ENCODE measurements around the gene PHLPP2.
A peak's percentile ranks its signal among the peaks of the same experiment; 100 is the strongest.

Gene PHLPP2

GRCh38 chr16:71712501-71712900 is 12.0 kb downstream of the PHLPP2 start:
- Histone ChIP-seq H3K79me2 (ENCODE audit: control insufficient read depth, insufficient read depth, low read length, poor library complexity) (peaks cover 2% of the 10 kb centered on the region), H3K27me3 (ENCODE audit: insufficient read depth, low read length) (no peaks in the 10 kb centered on the region), H2BK12ac (ENCODE audit: low read length) (no peak overlapping the region), H2BK120ac (ENCODE audit: insufficient read depth, low read length, poor library complexity) (no peak overlapping the region), H3K79me1 (ENCODE audit: low read length) (peaks cover 3% of the 10 kb centered on the region), H3K4me2 (ENCODE audit: low read length) (no peak overlapping the region), H4K12ac (ENCODE audit: low read depth, low read length) (no peak overlapping the region), H3K27ac (ENCODE audit: low read depth, low read length) (no peak overlapping the region), H2AK5ac (ENCODE audit: low read length) (no peak overlapping the region), H2BK5ac (ENCODE audit: low read depth, low read length, poor library complexity) (no peak overlapping the region), H3K18ac (ENCODE audit: low read length) (no peak overlapping the region), H2AFZ (ENCODE audit: insufficient read depth, low read length, poor library complexity) (no peak overlapping the region), H3K23ac (ENCODE audit: low read length) (no peak overlapping the region), H3K36me3 (ENCODE audit: control insufficient read depth in 1 of 2, insufficient read depth in 2 of 2, low read length in 2 of 2) (peaks cover 3 to 4% of the 10 kb centered on the region in 2 experiments), H4K91ac (ENCODE audit: low read depth, low read length) (no peak overlapping the region), H3K4me1 (ENCODE audit: control insufficient read depth in 1 of 2, insufficient read depth in 2 of 2, low read length in 2 of 2) (peaks cover 16 to 18% of the 10 kb centered on the region in 2 experiments), H4K8ac (ENCODE audit: low read depth, low read length) (no peak overlapping the region), H3K9me3 (ENCODE audit: insufficient read depth, low read depth, low read length) (no peaks in the 10 kb centered on the region), H3K4ac (ENCODE audit: low read depth, low read length) (no peak overlapping the region), H3K14ac (ENCODE audit: low read length) (no peak overlapping the region), H3K4me3 (ENCODE audit: low read depth, low read length) (no peak overlapping the region), H3K9ac (ENCODE audit: low read length) (no peak overlapping the region)
- no CpG with 5 or more reads among the region's 1 CpG for whole genome bisulfite sequencing (ENCODE audit: extremely low coverage, insufficient coverage, insufficient read length)
- no peak for DNase-seq

GRCh38 chr16:71711789-71712188 is 12.7 kb downstream of the PHLPP2 start:
- Histone ChIP-seq H4K91ac (ENCODE audit: low read depth, low read length) (no peak overlapping the region), H3K79me2 (ENCODE audit: control insufficient read depth, insufficient read depth, low read length, poor library complexity) (peaks cover 2% of the 10 kb centered on the region), H3K36me3 (ENCODE audit: control insufficient read depth in 1 of 2, insufficient read depth in 2 of 2, low read length in 2 of 2) (peaks cover 3 to 4% of the 10 kb centered on the region in 2 experiments), H3K23ac (ENCODE audit: low read length) (no peak overlapping the region), H4K8ac (ENCODE audit: low read depth, low read length) (no peak overlapping the region), H3K18ac (ENCODE audit: low read length) (no peak overlapping the region), H3K9ac (ENCODE audit: low read length) (no peak overlapping the region), H2BK120ac (ENCODE audit: insufficient read depth, low read length, poor library complexity) (no peak overlapping the region), H2BK5ac (ENCODE audit: low read depth, low read length, poor library complexity) (no peak overlapping the region), H3K4me3 (ENCODE audit: low read depth, low read length) (no peak overlapping the region), H2AK5ac (ENCODE audit: low read length) (no peak overlapping the region), H3K14ac (ENCODE audit: low read length) (no peak overlapping the region), H3K4me2 (ENCODE audit: low read length) (no peak overlapping the region), H3K4ac (ENCODE audit: low read depth, low read length) (no peak overlapping the region), H4K12ac (ENCODE audit: low read depth, low read length) (no peak overlapping the region), H2BK12ac (ENCODE audit: low read length) (no peak overlapping the region), H3K27me3 (ENCODE audit: insufficient read depth, low read length) (no peaks in the 10 kb centered on the region), H2AFZ (ENCODE audit: insufficient read depth, low read length, poor library complexity) (no peak overlapping the region), H3K9me3 (ENCODE audit: insufficient read depth, low read depth, low read length) (no peaks in the 10 kb centered on the region), H3K4me1 (ENCODE audit: control insufficient read depth in 1 of 2, insufficient read depth in 2 of 2, low read length in 2 of 2) (peaks cover 16 to 21% of the 10 kb centered on the region in 2 experiments), H3K27ac (ENCODE audit: low read depth, low read length) (no peak overlapping the region), H3K79me1 (ENCODE audit: low read length) (peaks cover 3% of the 10 kb centered on the region)
- no peak for DNase-seq
- WGBS (ENCODE audit: extremely low coverage, insufficient coverage, insufficient read length), result no CpG with 5 or more reads among the region's 3 CpGs

- Histone ChIP-seq H3K14ac (ENCODE audit: low read length) (no peak overlapping the region), H3K4ac (ENCODE audit: low read depth, low read length) (no peak overlapping the region), H3K79me1 (ENCODE audit: low read length) (peaks cover 3% of the 10 kb centered on the region), H3K23ac (ENCODE audit: low read length) (no peak overlapping the region), H3K9me3 (ENCODE audit: insufficient read depth, low read depth, low read length) (no peaks in the 10 kb centered on the region), H3K27me3 (ENCODE audit: insufficient read depth, low read length) (no peaks in the 10 kb centered on the region), H3K36me3 (ENCODE audit: control insufficient read depth in 1 of 2, insufficient read depth in 2 of 2, low read length in 2 of 2) (peaks cover under 1 to 4% of the 10 kb centered on the region in 2 experiments), H3K18ac (ENCODE audit: low read length) (no peak overlapping the region), H3K79me2 (ENCODE audit: control insufficient read depth, insufficient read depth, low read length, poor library complexity) (peaks cover 2% of the 10 kb centered on the region), H4K91ac (ENCODE audit: low read depth, low read length) (peak overlapping the region; percentile 14), H3K9ac (ENCODE audit: low read length) (no peak overlapping the region), H2AK5ac (ENCODE audit: low read length) (no peak overlapping the region), H2BK12ac (ENCODE audit: low read length) (no peak overlapping the region), H2BK5ac (ENCODE audit: low read depth, low read length, poor library complexity) (no peak overlapping the region), H3K4me2 (ENCODE audit: low read length) (no peak overlapping the region), H4K8ac (ENCODE audit: low read depth, low read length) (no peak overlapping the region), H4K12ac (ENCODE audit: low read depth, low read length) (no peak overlapping the region), H2AFZ (ENCODE audit: insufficient read depth, low read length, poor library complexity) (no peak overlapping the region), H3K4me3 (ENCODE audit: low read depth, low read length) (no peak overlapping the region), H3K27ac (ENCODE audit: low read depth, low read length) (peak overlapping the region; percentile 70), H2BK120ac (ENCODE audit: insufficient read depth, low read length, poor library complexity) (no peak overlapping the region), H3K4me1 (ENCODE audit: control insufficient read depth in 1 of 2, insufficient read depth in 2 of 2, low read length in 2 of 2) (peaks cover 16 to 21% of the 10 kb centered on the region in 2 experiments)
- peak; percentile 54 to 67 for DNase-seq
- WGBS (ENCODE audit: extremely low coverage, insufficient coverage, insufficient read length), result no CpG with 5 or more reads among the region's 2 CpGs
Observed at GRCh38 chr16:71709229-71709781, 15.2 kb downstream of the PHLPP2 start.

GRCh38 chr16:71708696-71709095 is 15.8 kb downstream of the PHLPP2 start:
- Histone ChIP-seq H4K8ac (ENCODE audit: low read depth, low read length) (peak overlapping the region; percentile 28), H3K79me2 (ENCODE audit: control insufficient read depth, insufficient read depth, low read length, poor library complexity) (peaks cover 2% of the 10 kb centered on the region), H3K14ac (ENCODE audit: low read length) (peak overlapping the region; percentile 37), H3K27ac (ENCODE audit: low read depth, low read length) (no peak overlapping the region), H3K4me2 (ENCODE audit: low read length) (no peak overlapping the region), H3K36me3 (ENCODE audit: control insufficient read depth in 1 of 2, insufficient read depth in 2 of 2, low read length in 2 of 2) (peaks cover 0 to 2% of the 10 kb centered on the region in 2 experiments), H2AK5ac (ENCODE audit: low read length) (no peak overlapping the region), H3K4me1 (ENCODE audit: control insufficient read depth in 1 of 2, insufficient read depth in 2 of 2, low read length in 2 of 2) (peaks cover 16 to 21% of the 10 kb centered on the region in 2 experiments), H3K79me1 (ENCODE audit: low read length) (peaks cover 3% of the 10 kb centered on the region), H3K4ac (ENCODE audit: low read depth, low read length) (no peak overlapping the region), H3K27me3 (ENCODE audit: insufficient read depth, low read length) (no peaks in the 10 kb centered on the region), H3K4me3 (ENCODE audit: low read depth, low read length) (no peak overlapping the region), H4K91ac (ENCODE audit: low read depth, low read length) (no peak overlapping the region), H2BK5ac (ENCODE audit: low read depth, low read length, poor library complexity) (peak overlapping the region; percentile 40), H2BK120ac (ENCODE audit: insufficient read depth, low read length, poor library complexity) (peak overlapping the region; percentile 33), H3K18ac (ENCODE audit: low read length) (no peak overlapping the region), H3K23ac (ENCODE audit: low read length) (no peak overlapping the region), H3K9ac (ENCODE audit: low read length) (no peak overlapping the region), H4K12ac (ENCODE audit: low read depth, low read length) (peak overlapping the region; percentile 43), H2BK12ac (ENCODE audit: low read length) (peak overlapping the region; percentile 91), H3K9me3 (ENCODE audit: insufficient read depth, low read depth, low read length) (no peaks in the 10 kb centered on the region), H2AFZ (ENCODE audit: insufficient read depth, low read length, poor library complexity) (no peak overlapping the region)
- no CpG with 5 or more reads among the region's 2 CpGs for WGBS (ENCODE audit: extremely low coverage, insufficient coverage, insufficient read length)
- no peak for DNase-seq

Data from trophoblast cell (in vitro differentiated cells and primary cell).